ENCODE measurements around the gene WDR5. TPM values are rescaled to one million over a fixed set of nuclear protein-coding genes. Genes with fewer than 3 reads are reported as not detected.

WDR5 gene
- total RNA-seq, 4 donors from 2014 or later, result 15.4 to 26.8 (median 23.1) TPM

GRCh38 chr9:134139081-134139480, 3.2 kb downstream of the WDR5 start:
- no peak for DNase-seq
- TF ChIP-seq, protein P1, sequence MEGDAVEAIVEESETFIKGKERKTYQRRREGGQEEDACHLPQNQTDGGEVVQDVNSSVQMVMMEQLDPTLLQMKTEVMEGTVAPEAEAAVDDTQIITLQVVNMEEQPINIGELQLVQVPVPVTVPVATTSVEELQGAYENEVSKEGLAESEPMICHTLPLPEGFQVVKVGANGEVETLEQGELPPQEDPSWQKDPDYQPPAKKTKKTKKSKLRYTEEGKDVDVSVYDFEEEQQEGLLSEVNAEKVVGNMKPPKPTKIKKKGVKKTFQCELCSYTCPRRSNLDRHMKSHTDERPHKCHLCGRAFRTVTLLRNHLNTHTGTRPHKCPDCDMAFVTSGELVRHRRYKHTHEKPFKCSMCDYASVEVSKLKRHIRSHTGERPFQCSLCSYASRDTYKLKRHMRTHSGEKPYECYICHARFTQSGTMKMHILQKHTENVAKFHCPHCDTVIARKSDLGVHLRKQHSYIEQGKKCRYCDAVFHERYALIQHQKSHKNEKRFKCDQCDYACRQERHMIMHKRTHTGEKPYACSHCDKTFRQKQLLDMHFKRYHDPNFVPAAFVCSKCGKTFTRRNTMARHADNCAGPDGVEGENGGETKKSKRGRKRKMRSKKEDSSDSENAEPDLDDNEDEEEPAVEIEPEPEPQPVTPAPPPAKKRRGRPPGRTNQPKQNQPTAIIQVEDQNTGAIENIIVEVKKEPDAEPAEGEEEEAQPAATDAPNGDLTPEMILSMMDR (IDR thresholded peaks at IDR 0.05), result no peak
- no peak for TF ChIP-seq POLR2A (IDR thresholded peaks at IDR 0.05)
- Histone ChIP-seq H3K27ac (peak overlapping the region in 3 of 4 donors; percentile 12 to 36 (median 23)), H3K4me3 (peak overlapping the region in 1 of 4 donors; percentile 6), H3K4me1 (peaks cover 34 to 51% (median 35%) of the 10 kb centered on the region in 3 donors), H3K9me3 (no peaks in the 10 kb centered on the region), H3K36me3 (peaks cover 6 to 45% (median 33%) of the 10 kb centered on the region in 3 donors), H3K27me3 (no peaks in the 10 kb centered on the region)
- WGBS, 2 donors, result 17 to 22% methylated on average over 6 to 11 of the region's 11 CpGs
- intact Hi-C loops (cut with DNase I), result no loop called here

- Histone ChIP-seq H3K4me3 (no peak overlapping the region), H3K4me1 (peaks cover 22 to 48% (median 31%) of the 10 kb centered on the region in 3 donors), H3K36me3 (peaks cover 21 to 73% (median 34%) of the 10 kb centered on the region in 3 donors), H3K27ac (no peak overlapping the region), H3K27me3 (no peaks in the 10 kb centered on the region), H3K9me3 (no peaks in the 10 kb centered on the region)
- DNase-seq, result no peak
- intact Hi-C loops (cut with DNase I), result no loop called here
- WGBS, 2 donors, result 87 to 89% methylated on average over 5 to 13 of the region's 13 CpGs
- TF ChIP-seq, protein P1 (IDR thresholded peaks at IDR 0.05), result no peak
- no peak for TF ChIP-seq POLR2A (IDR thresholded peaks at IDR 0.05)
Measured at GRCh38 chr9:134141906-134142305, 6.0 kb downstream of the WDR5 start.

DNA sequence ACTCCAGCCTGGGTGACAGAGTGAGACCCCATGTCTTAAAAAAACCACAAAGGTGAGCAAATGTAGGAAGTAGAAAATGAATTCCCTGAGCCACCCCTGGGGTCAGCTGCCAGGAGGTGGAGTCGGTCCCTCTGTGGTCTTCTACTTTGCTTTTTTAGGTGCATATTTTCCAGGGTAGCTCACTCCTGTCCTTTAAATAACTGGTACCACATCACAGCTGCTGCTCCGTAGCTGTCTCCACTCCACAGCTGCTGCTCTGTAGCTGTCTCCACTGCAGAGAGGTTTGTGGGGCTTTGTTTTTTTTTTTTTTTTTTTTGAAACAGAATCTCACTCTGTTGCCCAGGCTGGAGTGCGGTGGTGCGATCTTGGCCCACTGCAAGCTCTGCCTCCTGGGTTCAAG, 8.9 kb downstream of the WDR5 start:
- Histone ChIP-seq H3K27me3 (no peaks in the 10 kb centered on the region), H3K36me3 (peaks cover 33 to 100% (median 40%) of the 10 kb centered on the region in 3 donors)
- TF ChIP-seq POLR2A (IDR thresholded peaks at IDR 0.05), result no peak
- TF ChIP-seq, protein P1 (IDR thresholded peaks at IDR 0.05), result no peak

DNA sequence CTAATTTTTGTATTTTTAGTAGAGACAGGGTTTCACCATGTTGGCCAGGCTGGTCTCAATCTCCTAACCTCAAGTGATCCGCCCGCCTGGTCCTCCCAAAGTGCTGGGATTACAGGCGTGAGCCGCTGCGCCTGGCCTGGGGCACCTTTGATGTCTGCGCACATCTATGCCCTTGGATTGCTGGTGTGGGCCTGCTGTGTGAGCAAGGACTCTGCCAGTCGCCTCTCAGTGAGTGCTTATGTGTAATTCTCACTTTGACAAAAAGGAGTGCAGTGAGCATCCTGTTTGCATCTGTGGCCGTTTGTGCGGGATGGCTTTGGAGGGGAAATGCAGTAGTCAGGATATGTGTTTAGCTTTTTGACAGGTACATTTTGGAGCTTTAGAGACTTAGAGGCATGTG, 9.4 kb downstream of the WDR5 start:
- intact Hi-C loops (cut with DNase I), result no loop called here
- H3K36me3 ChIP-seq, result peaks cover 33 to 100% (median 40%) of the 10 kb centered on the region in 3 donors
- H3K4me1 ChIP-seq, result peaks cover 0 to 21% (median 5%) of the 10 kb centered on the region in 3 donors
- no peaks in the 10 kb centered on the region for H3K9me3 ChIP-seq
- no peaks in the 10 kb centered on the region for H3K27me3 ChIP-seq
- WGBS, 2 donors, result 92 to 93% methylated on average over 7 to 9 of the region's 9 CpGs
- TF ChIP-seq, protein P1 (IDR thresholded peaks at IDR 0.05), result no peak
- TF ChIP-seq POLR2A (IDR thresholded peaks at IDR 0.05), result no peak
- no peak for DNase-seq
- H3K27ac ChIP-seq, result no peak overlapping the region
- H3K4me3 ChIP-seq, result no peak overlapping the region

More for the DNA sequence above, 8.9 kb downstream of the WDR5 start:
- intact Hi-C loops (cut with DNase I), result no loop called here
- Histone ChIP-seq H3K4me3 (no peak overlapping the region), H3K27ac (no peak overlapping the region), H3K9me3 (no peaks in the 10 kb centered on the region), H3K4me1 (peaks cover 0 to 26% (median 5%) of the 10 kb centered on the region in 3 donors)
- 85 to 90% methylated on average over 2 to 4 of the region's 4 CpGs for WGBS, 2 donors
- DNase-seq, result no peak

DNA sequence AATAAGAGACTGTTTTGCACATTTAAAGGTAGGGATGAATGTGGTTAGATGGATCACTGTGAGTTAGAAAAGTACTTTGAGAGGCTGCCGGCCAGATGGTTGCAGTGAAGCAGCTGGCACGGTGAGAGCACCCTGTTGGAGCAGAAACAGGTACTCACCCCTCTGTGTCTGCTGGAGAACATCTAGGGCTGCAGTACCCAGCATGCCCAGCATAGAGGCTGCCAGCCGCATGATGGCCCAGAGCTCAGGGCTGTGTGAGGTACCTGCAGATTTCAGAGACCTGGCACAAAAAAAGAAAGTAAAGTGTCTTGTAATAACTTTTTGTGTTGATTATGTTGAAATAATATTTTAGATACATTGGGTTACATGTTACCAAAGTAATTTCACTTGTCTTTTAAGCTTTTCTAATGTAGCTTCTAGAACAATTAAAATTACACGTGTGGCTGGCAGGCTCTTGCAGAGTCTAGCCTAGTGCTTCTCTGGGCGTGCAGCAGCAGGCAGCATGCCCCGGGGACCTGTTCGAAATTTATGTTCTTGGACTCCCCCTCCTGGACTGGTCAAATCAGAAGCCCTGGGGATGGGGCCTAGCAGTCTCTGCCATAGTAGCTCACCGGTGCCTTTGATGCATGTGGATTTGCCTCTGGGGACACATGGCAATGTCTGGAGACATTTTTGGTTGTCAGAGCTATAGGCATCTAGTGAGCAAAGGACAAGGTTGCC, 11.1 kb downstream of the WDR5 start:
- no peak for TF ChIP-seq POLR2A (IDR thresholded peaks at IDR 0.05)
- TF ChIP-seq, protein P1 (IDR thresholded peaks at IDR 0.05), result peak in 4 of 6 experiments; percentile 16 to 44 (median 28)
- intact Hi-C loops (cut with DNase I), result no loop called here
- DNase-seq, result no peak
- Histone ChIP-seq H3K4me3 (no peak overlapping the region), H3K27ac (no peak overlapping the region), H3K36me3 (peaks cover 29 to 100% (median 35%) of the 10 kb centered on the region in 3 donors), H3K4me1 (peaks cover 0 to 21% (median 5%) of the 10 kb centered on the region in 3 donors), H3K27me3 (no peaks in the 10 kb centered on the region), H3K9me3 (no peaks in the 10 kb centered on the region)
- 45 to 49% methylated on average over 7 of the region's 8 CpGs for WGBS, 2 donors

All from esophagus squamous epithelium (tissue), 5 donors.